Activated T-cell treated with anti-CD3 and anti-CD28 coated beads for 48 hours (primary cell): ENCODE results near the gene KDR.

ENCODE experiments used
- DNase-seq: peaks from one replicate; pipeline ENCODE4 v3.0.0-alpha.2; 2020; ENCODE audit warnings: low read depth

Gene KDR

GRCh38 chr4:55123791-55124190 is 1.6 kb downstream of the KDR start:
- no peak for DNase-seq

DNA sequence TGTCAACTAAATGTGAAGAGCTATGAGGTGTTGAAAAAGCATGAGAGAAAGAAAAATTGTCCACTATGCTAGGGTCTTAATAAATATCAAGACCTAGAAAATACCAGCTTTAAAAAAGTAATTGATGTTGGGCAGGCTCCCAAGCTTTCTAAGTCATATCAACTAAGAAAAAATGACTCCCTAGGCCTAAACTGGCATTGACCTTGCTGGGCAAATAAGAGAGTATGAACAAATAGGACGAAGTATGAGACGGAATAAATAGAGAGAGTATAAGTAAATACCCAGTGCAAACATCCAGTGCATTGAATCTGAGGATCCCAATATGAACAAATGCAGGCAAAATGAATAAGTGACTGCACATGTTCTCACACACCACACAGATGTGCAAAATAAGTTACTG is 3.2 kb downstream of the KDR start:
- DNase-seq: no peak

GRCh38 chr4:55121246-55121645 is 4.1 kb downstream of the KDR start:
- DNase-seq: no peak

- DNase-seq: no peak
Measured at GRCh38 chr4:55118397-55118796, 7.0 kb downstream of the KDR start.

DNA sequence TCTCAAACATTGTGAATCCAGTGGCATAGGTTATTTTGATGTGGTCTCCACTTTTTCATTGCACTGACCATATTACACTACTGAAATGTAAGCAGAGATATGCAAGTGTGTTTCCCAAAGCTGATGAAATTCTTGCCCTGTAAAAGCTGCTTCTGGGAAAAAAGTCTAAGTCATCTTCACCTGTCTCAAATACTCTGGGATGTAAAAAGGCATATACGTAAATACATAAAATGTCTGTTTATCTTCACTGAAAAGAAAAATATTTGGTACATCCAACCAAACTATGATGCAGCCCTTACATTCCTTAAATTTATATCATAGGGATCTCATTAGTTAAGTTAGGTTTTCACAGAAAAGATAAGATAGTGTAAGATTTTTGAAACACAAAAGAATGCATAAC is 7.9 kb downstream of the KDR start:
- no peak for DNase-seq

DNA sequence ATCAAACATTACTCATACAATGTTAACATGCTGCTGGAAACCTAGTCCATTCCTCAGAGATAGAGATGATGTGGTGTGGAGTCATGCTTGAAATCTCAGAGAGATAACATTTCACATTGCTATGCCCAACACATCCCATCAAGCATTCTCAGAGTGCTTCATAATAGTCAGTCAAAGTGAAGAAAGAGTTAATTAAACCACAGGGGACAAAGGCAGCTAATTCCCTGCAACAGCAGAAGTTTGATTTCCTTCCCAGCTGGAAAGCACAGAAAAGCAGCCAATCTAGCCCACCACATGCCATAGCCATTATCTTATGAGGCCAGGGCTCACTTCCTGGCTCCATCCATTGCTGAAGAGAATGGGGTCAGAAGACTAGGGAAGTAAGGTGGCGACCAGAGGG is 8.9 kb downstream of the KDR start:
- DNase-seq: no peak

DNA sequence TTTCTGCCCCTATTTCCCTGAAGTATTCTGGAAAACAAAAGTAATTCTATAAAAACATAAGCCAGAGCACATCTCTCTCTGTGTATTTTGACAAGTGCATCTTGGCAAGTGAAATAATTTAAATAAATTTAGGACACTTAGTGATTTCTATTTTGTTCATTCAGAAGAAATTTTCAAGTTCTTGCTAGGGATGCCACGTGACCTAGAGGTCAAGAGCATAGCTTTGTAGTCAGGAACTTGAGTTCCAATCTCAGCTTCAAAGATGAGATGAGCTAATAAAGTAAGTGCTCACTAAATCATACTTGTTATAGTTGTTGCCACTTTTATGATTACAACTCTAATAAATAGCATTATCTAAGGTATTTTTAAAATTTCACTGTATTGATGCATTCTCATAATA is 13.8 kb downstream of the KDR start:
- DNase-seq: no peak

DNA sequence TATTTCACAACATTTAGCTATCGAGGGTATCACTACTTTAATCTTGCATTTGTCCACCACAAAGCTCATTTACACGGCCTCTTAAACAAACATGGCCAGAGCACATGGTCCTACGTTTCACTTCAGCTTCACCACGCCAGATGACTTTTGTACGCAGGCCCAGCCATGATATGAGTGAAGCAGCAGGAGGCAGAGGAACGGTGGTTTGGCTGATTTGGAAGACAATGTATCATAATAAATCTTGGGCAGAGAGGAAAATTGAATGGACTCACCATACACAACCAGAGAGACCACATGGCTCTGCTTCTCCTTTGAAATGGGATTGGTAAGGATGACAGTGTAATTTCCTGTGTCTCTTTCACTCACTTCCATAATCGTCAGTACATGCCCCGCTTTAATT is 15.3 kb downstream of the KDR start:
- DNase-seq: no peak

- DNase-seq: no peak
Measured at GRCh38 chr4:55107054-55107453, 18.3 kb downstream of the KDR start.

GRCh38 chr4:55103224-55103623 is 22.2 kb downstream of the KDR start:
- no peak for DNase-seq

GRCh38 chr4:55099816-55100215 is 25.6 kb downstream of the KDR start:
- no peak for DNase-seq

DNA sequence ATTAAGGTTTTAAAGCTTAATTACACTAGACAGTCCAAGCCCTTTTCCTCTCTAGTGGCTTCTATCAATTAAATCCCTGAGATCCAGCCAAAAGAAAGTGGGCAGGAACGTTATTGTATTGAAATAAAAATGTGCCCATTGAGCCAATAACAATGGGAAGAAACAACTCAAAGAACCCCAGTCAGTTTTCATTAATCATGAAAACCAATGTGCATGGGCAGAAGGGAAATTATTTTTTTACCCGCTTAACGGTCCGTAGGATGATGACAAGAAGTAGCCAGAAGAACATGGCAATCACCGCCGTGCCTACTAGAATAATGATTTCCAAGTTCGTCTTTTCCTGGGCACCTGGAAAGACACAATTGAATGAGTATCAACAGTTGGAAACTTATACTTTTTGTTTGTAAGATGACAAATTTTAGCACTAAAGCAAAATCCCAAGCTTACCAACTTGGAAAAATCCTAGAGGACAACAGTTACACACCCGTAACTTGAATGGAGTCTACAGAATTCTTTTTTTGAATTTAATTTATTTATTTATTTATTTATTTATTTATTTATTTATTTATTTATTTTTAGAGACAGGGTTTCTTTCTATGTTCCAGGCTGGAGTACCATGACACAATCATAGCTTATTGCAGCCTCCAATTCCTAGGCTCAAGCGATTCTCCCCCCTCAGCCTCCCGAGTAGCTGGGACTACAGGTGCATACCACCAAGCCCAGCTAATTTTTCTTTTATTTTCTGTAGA is 26.8 kb downstream of the KDR start:
- DNase-seq: no peak

GRCh38 chr4:55096619-55097018 is 28.8 kb downstream of the KDR start:
- DNase-seq: no peak

- no peak for DNase-seq
Measured at GRCh38 chr4:55096045-55096444, 29.4 kb downstream of the KDR start.

GRCh38 chr4:55092504-55092903 is 32.9 kb downstream of the KDR start:
- DNase-seq: no peak

GRCh38 chr4:55089916-55090315 is 35.5 kb downstream of the KDR start:
- DNase-seq: no peak

DNA sequence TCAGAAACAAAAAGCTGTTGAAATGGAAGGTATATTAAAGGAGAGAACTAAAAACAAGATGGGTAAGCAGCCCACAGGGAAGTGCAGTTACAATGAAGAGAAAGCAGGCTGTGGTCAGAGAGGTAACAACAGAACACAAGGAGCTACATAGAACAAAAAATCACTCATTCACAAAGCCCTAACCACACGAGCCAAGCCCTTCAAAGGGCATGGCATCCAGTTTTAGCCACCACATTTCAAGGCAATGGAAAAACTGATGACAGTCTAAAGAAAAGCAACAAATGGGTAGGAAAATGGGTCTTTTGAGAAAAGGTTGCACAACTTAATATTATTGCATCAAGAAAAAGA is 37.5 kb downstream of the KDR start:
- no peak for DNase-seq

GRCh38 chr4:55087009-55087912 is 38.1 kb downstream of the KDR start:
- DNase-seq: no peak

GRCh38 chr4:55086578-55086977 is 38.8 kb downstream of the KDR start:
- DNase-seq: no peak

DNA sequence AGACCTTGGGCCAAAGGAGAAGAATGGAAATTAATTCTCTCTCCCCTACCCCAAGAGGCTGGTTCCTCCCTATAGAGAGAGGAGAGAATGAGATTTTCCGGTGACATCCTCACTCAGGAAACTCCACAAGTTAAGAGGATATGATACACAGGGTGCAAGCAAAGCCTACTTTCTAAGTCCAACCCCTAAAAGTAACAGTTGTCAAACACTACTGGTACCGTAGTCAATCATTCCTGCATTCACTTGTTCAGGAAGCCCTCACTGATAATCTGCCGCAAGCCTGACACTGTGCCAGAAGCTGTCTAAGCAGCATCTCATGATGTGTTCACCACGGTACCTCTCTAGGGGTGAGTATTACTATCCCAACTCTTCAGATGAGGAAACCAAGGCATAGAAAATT is 41.7 kb downstream of the KDR start:
- no peak for DNase-seq

- no peak for DNase-seq
Measured at GRCh38 chr4:55082756-55083155, 42.6 kb downstream of the KDR start.

- no peak for DNase-seq
Measured at GRCh38 chr4:55080174-55080865, 45.1 kb downstream of the KDR start.
